Stimulated activated CD4-positive, alpha-beta T cell treated with anti-CD3 and anti-CD28 coated beads, Interleukin-12 subunit alpha, Interleukin-12 subunit beta, amount 100 ng/mL, for 48 hours (primary cell): ENCODE measurements around the gene ARID1B.

Experiments
- DNase-seq, 3 donors: peaks; one replicate each; pipeline ENCODE4 v3.0.0-alpha.2; 2020; ENCODE audit warnings: low read depth in 2 of 3, low spot score in 1 of 3

ARID1B gene

GRCh38 chr6:156850353-156850752 lies 73.2 kb downstream of the ARID1B start:
- DNase-seq, result no peak

DNA sequence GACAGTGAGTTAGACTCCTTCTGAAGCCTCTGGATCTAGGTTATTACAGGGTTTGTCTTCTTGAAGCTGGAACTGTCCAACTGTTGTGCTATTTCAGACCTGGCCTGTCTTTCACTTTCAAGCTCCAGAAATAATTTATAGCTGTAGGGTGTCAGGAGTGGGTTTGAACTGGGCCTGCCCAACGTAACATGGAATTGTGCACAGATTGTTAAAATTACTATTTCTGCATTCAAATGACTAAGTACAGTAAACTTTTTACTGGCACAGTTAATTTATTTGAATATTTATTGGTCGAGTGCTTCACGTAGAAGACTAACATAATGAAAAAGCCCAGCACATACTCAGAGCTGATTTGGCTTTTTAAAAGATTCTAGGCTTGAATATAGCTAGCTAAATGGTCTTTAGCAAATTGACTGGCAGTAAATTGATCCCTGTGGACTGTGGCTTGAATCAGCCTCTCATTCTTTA lies 74.3 kb downstream of the ARID1B start:
- DNase-seq, result no peak

DNA sequence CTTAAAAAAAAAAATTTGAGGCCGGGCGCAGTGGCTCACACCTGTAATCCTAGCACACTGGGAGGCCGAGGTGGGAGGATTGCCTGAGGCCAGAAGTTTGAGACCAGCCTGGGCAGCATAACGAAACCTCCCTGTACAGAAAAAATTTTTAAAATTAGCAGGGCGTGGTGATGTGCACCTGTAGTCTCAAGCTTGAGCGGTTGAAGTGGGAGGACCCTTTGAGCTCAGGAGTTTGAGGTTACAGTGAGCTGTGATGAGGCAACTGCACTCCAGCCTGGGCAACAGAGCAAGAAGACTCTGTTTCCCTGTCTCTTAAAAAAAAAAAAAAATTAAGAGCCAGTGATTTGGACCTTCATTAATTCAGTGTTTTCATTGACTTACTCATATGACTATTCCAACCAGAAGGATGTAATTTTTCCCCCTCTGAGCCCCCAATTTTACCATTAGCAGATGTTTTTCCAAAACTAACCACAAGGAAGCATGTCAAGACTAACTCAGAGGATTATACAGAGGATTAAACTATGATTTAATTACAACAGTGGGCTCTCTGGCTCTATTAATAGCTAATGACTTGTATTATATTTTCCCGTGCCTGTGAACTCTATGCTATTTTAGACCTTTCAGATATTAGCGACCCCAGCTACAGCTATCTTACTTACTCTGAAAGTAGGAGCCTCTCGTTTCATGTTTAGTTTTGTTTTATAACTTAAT lies 75.1 kb downstream of the ARID1B start:
- no peak for DNase-seq

- no peak for DNase-seq
Observed at GRCh38 chr6:156852858-156853216, 75.7 kb downstream of the ARID1B start.

DNA sequence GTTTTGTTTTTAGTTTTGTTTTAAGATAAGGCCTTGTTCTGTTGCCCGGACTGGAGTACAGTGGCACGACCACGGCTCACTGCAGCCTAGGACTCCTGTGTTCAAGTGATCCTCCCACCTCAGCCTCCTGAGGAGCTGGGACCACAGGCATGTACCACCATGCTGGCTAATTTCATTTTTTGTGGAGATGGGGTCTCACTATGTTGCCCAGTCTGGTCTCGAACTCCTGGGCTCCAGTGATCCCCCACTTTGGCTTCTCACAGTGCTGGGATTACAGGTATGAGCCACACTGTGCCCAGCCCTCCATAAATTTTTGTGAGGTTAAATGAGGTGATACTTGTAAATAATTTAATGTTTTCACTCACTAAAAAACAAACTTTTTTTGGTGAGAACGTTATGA lies 76.6 kb downstream of the ARID1B start:
- DNase-seq, result no peak

DNA sequence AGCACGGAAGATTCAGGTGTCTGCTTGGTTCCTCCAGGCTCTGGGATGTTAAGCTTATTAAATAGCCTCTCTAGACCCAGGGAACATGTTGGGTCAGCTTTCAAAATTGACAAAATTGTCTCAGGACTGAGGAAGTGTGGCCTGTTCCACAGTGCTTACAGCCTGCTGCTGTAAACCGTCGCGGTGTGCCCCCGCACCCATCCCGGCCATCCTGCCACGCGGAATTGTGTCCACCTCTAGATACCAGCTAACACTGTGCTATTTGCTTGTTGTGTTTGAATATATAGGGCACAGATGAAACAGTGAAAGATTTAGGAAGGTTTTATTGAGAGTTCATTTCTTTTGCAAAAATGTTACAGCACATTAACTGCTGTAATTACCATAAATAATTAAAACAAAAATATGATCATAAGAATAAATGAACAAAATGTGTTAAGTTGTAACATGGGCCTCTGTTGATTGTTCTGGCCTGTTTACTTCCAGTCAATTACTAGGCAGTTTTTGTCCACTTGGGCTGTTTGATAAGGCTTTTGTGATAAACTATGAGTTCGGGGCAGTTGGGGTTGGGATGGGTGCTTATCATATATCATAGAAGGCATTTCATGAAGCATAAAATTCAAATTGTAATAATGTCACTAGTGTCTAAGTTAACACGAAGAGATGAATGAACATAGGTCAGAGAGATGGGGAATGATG lies 77.4 kb downstream of the ARID1B start:
- no peak for DNase-seq

DNA sequence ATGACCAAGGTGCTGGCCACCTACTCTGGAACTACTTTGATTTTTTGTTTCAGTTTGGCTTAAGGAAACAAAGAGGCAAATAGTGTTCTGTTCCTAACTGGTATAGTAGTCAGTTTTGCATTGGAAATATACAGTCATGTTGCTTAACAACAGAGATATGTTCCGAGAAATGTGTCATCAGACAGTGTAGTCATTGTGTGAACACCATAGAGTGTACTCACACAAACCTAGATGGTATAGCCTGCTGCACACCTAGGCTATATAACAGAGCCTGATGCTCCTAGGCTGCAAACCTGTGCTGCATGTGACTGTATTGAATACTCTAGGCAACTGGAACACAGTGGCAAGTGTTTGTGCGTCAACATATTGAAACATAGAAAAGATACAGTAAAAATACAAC lies 80.4 kb downstream of the ARID1B start:
- peak in 1 of 3 donors; percentile 24 for DNase-seq

- DNase-seq, result no peak
Observed at GRCh38 chr6:156859686-156860085, 82.5 kb downstream of the ARID1B start.

DNA sequence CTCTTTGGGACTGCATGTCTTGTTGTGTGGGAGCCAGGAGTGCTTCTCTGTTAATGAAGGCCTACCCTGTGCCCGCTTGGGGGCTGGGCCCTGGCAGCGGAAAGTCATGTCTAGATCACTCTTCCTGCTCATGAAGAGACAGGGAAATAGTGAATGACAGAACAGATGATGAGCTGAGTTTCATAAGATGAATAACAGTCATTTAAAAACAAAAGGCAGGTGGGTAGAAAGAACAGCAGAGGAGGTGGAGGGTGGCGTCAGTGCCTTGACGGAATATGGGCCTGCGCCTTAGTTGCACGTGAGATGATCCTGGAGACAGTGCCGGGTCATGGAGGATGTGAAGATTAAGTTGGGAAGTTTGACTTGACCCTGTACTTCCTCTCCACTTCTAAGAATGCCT lies 85.5 kb downstream of the ARID1B start:
- peak in 2 of 3 donors; percentile 13 to 22 for DNase-seq

DNA sequence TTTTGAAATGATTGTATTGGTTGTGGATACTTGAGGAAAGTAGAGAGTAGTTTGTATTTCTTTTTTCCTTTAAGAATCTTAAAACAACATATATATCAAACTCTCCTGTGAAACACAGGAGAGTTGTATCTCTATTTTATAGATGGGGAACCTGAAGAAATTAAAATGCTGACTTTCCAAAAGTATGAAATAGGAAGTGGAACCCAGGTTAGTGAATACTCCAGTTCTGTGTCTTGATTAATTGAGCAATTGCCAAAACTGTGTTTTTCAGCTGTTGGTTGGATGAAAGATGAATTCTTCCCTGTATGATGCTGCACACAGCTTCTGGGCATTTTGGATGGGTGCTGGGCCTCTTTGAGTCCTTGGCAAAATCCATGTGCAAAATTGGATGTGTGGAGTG lies 86.3 kb downstream of the ARID1B start:
- DNase-seq, result no peak

- no peak for DNase-seq
Observed at GRCh38 chr6:156864557-156864956, 87.4 kb downstream of the ARID1B start.

GRCh38 chr6:156865019-156865629 lies 87.9 kb downstream of the ARID1B start:
- DNase-seq, result no peak

DNA sequence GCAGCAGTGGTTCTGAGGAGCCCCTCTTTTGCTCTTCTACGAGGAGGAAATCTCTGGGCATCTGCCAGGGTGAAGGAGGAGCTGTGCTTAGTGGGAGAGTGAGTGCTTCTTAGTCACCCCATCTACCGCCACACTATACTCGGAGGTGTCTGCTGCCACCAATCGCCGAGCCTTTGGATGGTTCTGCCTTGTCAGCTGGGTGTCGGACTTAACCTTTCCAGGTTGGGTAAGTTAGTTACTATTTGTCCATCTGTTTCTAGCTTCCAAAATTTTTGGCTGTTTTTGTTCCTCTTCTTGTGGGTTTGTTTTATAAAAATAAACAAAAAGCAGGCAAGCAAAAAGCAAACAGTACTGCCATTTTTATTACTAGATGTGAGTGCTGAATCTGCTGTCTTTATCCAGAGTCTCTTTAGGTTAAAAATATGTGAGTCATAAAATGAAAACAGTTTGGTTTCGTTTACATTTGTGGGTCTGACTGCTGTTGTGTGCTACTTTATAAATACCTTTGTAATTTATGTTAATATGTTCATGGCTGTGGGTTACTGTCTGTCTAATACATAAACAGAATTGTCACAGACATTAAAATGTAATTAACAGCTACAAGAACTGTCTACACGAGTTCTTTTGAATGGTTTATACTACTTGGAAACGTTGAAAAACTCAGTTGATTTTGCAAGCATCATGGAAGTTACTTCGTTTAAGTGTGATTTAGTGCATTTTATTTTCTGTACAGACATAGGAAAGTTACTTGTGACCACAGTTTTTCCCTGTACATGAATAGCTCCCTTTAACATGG lies 89.2 kb downstream of the ARID1B start:
- no peak for DNase-seq

DNA sequence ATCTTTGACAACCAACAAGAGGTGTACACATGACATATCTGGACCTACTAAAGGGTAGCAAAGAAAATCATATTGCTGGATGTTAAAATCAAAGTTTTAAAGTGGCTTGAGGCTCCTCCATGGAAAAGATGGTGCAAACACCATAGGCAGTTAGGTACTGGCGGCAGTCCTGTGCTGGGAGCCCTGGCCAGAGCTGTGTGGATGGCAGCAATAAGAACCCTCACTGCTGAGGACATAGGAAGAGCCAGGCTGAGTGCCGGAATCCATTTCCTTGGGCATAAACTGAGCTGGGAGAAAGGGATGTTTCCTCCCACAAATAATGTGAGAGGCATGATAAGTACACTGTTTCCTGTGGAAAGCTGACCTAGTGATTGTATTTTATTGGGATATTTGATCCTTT lies 89.9 kb downstream of the ARID1B start:
- DNase-seq, result no peak

- DNase-seq, result no peak
Observed at GRCh38 chr6:156868385-156868784, 91.2 kb downstream of the ARID1B start.

DNA sequence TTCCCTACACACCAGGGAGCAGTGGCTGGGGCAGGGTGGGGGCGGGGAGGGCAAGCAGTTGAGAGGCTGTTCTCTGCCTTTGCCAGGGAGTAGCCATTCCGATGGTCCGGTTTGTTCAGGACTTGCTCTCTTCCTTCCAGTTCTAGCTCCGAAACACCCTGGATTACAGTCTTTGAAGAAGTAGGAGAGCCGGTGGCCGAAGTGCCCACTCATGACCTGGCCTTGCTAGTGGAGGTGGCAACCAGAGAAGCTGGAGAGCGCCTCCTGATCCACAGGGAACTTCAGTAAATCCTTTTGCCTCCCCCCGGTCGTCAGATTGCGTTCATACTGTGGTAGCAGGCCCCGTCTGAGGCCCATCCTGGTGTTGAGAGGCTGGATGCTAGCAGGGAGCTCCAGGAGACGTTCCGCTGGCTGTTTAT lies 92.8 kb downstream of the ARID1B start:
- no peak for DNase-seq

DNA sequence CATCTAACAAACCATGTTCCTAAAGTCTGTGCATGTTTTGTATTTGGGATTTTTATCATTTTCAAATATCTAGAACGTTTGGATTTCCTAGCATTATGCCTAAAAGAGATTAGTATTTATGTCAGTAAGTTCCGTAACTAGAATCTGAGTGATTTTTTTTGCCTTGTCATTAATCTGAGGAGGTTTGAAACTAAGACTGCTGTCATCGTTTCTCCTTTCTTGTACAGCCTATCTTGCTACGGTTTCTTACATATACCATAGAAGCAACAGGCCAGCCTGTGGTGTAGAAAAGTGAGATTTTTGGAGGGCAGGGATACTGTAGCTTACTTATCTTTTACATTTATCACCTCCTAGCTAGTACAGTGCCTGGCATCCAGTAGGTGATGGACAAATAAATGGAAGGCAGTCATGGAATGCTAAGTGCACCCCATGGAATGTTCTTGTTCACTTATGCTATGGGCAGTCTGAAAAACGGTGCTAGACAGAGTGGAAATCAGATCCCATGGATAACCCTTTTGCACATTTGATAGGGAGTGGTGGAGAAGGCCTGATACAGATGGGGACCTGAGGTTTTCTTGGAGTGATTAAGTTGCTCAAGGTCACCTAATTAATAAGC lies 93.9 kb downstream of the ARID1B start:
- DNase-seq, result no peak

GRCh38 chr6:156872903-156873302 lies 95.7 kb downstream of the ARID1B start:
- DNase-seq, result no peak

DNA sequence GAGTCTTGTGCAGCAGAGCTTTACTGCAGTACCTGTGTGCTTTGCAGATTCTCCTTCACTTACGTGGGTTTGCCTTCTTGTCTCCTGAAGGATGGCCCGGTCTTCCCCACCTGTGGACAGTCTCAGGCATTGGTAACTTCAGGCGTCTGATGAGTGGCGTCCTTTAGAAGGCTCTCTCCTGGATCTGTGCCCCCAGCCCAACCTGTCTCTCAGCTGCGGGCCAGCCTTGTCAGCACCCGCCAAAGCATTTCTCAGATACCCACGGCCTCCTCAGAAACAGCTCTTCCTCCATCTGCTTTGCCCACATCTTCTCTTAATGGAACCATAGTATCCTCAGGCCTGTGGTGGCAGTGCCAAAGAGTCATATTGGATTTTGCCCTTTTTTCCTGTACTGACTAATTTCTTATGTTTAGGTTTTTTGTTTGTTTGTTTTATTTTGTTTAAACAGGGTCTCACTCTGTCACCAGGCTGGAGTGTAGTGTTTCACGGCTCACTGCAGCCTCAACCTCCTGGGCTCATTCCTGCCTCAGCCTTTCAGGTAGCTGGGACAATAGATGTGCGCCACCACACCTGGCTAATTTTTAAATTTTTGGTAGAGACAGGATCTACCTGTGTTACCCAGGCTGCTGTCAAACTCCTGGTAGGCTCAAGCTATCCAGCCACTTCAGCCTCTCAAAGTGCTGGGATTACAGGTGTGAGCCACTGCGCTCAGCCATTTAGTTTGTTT lies 96.6 kb downstream of the ARID1B start:
- no peak for DNase-seq

DNA sequence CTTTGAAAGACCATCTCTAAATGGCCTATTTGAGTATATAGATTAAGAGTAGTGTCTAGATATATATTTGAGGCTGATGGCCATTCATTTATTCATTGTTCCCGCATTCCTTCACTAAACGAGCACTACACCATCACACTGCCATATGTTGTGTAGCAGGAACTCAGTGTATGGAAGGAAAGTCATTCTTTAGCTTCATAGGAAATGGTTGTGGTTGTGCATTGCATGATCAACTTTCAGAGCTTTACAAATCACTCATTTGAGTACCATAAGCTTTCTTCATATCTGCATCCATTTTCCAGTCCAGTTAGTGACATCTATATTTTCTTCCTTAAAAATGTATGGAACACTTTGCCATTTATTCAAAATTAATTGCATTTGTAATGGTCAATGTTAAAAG lies 97.9 kb downstream of the ARID1B start:
- no peak for DNase-seq
